T-helper 2 cell treated with Interferon-gamma antibody and Interleukin-4, amounts not matched to agents 100 ng/mL and 5 ng/mL, for 36 hours (primary cell): Measurements from ENCODE around the gene EFHD2. TPM values are rescaled to one million over a fixed set of nuclear protein-coding genes. Genes with fewer than 3 reads are reported as not detected.
"Not testable (repeated sequence)": the region's sequence is repeated elsewhere in the genome, so short reads cannot be mapped to it uniquely, and the experiment has no call there.

Experiments
- intact Hi-C: fragments of 100-400 bp; cut with micrococcal nuclease; formaldehyde crosslinking; loops from one replicate; pipeline ENCODE4 v1.15.1; 2023
- total RNA-seq: library from RNA; stranded (reverse); gene quantifications from 2 replicates; pipeline ENCODE4 v1.2.3, GENCODE V29; 2022

The EFHD2 gene
- total RNA-seq, 1 donor from 2014 or later: 110 TPM

DNA sequence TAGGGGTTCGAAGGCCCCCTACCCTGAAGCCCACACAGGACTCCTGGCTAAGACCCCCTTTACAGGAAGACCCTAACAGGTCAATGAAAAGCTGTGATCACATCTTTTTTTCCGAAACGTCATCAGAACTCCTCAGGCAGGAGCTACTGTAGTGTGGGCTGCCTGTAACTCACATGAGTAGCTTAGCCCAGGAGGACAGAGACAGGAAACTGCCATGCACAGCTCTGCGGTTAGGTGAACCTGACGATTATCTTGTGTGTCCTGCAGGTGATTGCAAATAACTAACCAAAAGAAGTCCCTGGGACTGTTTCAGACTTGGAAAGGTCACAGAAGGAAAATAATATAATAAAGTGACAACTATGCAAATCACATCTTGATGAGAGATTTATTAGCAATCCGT lies 62.0 kb downstream of the EFHD2 start:
- intact Hi-C loops: not testable (repeated sequence)

DNA sequence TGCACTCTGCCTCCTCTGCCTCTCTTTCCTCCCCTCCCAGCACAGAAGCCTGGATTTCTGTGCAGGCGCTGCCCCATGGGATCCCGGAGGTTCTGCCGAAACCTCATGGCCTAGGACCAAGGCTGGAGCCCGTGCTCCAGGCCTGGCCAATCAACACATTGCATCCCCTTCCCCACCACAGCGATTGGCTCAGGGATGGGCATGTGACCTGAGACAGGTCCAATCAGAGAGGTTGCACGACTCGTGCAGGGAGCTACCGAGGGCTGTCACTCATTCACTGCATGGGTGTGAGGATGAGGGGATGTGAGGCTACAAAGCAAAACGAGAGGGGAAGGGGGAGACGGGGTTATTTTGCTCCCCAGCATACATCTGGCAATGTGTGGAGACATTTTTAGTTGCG lies 62.9 kb downstream of the EFHD2 start:
- intact Hi-C loops: no loop called here

DNA sequence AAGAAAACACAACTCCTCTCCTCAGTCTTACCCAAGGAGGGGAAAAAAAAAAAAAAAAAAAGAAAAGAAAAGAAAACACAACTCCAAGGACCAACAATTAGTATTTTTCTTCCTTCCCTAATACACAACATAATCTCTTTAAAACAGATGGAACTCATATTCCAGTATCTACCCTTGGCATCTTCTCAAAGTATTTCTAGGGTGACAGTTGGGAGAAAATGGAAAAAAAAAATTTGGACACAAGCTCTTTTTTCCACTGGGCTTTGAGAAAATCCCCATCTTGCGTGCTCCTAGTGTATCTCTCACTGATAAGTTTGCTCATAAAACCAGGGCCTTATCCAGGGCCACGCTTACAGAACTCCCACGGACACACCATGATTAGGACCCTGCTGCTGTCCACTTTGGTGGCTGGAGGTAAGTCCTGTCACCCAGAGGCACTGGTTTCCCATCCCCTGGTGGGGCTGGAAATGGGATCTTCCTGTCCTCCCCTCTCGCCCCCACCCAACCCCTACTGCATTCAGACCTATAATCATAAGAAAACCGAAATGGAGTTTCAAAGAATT lies 66.1 kb downstream of the EFHD2 start, which contains the start of gene CELA2B:
TSS of gene CELA2B (plus strand) at position 353 of the 563 bp plus-strand sequence. CDS start at position 375, 22 bp downstream.
- intact Hi-C loops: no loop called here

DNA sequence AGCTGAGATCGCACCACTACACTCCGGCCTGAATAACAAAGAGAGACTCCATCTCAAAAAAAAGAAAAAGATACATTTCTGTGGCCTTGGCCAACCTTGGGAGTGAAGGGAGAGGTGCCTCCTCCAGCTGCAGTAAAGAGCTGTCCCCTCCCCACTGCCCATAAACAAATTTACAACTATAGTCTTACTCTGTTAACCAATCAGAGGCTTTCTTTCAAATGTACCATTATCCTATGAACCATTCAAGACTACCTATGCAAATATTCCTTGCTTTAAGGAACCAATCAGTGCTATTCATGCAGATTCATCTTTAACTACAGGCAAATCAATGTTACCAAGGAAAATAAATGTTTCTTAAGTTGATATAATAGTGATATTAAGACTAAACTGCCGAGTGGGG lies 67.2 kb downstream of the EFHD2 start:
- intact Hi-C loops: no loop called here

DNA sequence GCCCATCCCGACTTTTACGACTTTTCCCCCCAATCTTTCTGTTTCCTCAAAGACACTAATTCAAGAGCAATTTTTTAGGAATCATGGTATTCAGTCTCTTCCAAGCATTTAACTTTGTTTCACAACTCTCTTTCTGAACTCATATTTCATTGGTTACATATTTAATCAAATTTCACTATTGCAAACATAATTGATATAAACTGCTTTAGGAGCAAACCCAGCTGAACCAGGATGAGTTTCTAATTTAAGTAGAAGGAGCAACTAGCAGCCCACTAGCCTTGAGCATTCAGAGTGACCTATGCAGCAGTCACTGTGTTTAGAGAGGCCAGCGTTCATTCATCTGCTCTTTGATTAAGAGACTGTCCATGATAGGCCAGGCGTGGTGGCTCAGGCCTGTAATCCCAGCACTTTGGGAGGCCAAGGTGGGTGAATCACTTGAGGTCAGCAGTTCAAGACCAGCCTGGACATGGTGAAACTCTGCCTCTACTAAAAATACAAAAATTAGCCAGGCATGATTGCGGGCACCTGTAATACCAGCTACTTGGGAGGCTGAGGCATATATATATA lies 68.0 kb downstream of the EFHD2 start:
- intact Hi-C loops: no loop called here

Other genes with a start within 250 kb of the EFHD2 start
- 0.09 TPM in 1 of 2 replicates, not detected in the other for gene FHAD1, start 162.7 kb upstream of the EFHD2 start, total RNA-seq
- gene CTRC, start 28.6 kb downstream of the EFHD2 start, total RNA-seq: 0.66 and 1.0 TPM in 2 replicates
- gene CELA2A, start 46.8 kb downstream of the EFHD2 start, total RNA-seq: not detected in 2 replicates
- gene CELA2B, start 66.2 kb downstream of the EFHD2 start, total RNA-seq: not detected in 2 replicates
- 17.4 and 18.3 TPM in 2 replicates for gene CASP9, start 114.3 kb downstream of the EFHD2 start, total RNA-seq
- gene DNAJC16, start 117.0 kb downstream of the EFHD2 start, total RNA-seq: 18.5 and 20.6 TPM in 2 replicates
- 20.2 and 20.4 TPM in 2 replicates for gene AGMAT, start 175.2 kb downstream of the EFHD2 start, total RNA-seq
- 32.9 and 33.7 TPM in 2 replicates for gene DDI2, start 207.6 kb downstream of the EFHD2 start, total RNA-seq